GM19239 (cell line): ENCODE data around the gene MAP3K21.

Experiments
- DNase-seq: peaks from one replicate; pipeline ENCODE4 v3.0.0; 2011; ENCODE audit warnings: low spot score; ENCODE audit not compliant: insufficient read length
- FAIRE-seq: peaks from 2 replicates; lab custom pipeline; 2011; peaks lifted over from hg19 to GRCh38; lab: Jason Lieb, UNC

MAP3K21 gene

DNA sequence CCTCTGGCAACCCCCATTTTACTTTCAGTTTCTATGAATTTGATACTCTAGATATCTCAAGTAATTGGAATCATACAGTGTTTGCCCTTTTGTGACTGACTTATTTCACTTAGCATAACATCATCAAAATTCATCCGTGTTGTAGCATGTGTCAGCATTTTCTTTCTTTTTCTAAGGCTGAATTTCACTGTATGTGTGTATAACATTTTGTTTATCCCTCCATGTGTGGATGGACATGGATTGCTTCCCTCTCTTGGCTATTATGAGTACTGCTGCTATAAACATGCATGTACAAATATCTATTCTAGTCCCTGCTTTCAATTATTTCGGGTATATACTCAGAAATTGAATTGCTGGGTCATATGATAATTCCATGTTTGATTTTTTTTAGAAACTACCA, 97.3 kb downstream of the MAP3K21 start:
- DNase-seq (no peak), FAIRE-seq (no peak)

DNA sequence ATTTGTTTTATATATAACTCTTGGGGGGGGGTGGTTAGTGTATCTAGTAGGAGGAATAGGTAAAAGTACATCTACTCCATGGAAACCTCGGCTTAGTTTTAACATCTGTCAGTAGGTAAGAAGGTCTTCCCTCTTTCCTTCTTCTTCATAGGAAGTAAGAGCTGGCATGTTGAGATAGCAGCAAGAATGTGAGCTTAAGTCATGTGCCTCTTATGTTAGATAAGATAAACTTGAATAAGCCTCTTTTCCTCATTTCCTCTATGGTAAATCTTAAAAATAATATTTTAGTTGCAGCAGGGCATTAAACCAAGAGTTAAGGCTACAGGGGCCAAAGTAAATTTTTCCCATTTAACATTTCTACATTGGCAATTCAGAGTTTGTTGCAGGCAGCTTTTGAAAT, 100.4 kb downstream of the MAP3K21 start:
- DNase-seq, result no peak
- no peak for FAIRE-seq

DNA sequence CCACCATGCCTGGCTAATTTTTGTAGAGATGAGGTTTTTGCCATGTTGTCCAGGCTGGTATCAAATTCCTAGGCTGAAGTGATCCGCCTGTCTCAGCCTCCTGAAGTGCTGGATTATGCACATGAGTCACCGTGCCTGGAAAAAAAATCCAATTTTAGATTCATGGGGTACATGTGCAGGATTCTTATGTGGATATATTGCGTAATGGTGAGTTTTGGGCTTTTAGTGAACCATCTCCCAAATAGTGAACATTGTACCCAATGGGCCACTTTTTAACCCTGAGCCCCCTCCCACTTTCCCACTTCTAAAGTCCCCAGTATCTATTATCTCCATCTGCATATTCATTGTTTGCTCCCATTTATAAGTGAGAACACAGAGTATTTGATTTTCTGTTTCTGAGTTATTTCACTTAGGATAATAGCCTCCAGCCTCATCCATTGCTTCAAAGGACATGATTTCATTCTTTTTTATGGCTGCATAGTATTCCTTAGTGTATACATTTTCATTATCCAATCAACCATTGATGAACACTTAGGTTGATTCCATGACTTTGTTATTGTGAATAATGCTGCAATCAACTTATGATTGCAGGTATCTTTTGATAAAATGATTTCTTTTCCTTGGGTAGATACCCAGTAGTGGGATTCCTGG, 104.4 kb downstream of the MAP3K21 start:
- DNase-seq, result no peak

DNA sequence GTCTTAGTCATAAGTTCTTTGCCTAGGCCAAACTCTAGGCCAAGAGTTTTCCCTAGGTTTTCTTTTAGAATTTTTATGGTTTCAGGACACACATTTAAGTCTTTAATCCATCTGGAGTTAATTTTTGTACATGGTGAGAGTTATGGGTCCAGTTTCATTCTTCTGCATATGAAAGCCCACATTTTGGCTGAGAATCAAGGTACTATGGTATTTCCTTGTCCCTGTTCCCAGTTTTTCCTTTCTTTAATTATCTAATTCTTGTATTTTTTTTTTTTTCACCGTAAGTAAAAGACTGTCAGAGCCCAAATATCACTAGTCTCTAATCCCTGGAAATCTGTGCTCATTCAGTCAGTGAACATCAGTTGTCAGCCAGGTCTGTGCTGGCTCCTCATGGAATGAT, 105.4 kb downstream of the MAP3K21 start:
- FAIRE-seq (no peak), DNase-seq (no peak)

More for the DNA sequence above, 104.4 kb downstream of the MAP3K21 start:
- FAIRE-seq, result no peak

DNA sequence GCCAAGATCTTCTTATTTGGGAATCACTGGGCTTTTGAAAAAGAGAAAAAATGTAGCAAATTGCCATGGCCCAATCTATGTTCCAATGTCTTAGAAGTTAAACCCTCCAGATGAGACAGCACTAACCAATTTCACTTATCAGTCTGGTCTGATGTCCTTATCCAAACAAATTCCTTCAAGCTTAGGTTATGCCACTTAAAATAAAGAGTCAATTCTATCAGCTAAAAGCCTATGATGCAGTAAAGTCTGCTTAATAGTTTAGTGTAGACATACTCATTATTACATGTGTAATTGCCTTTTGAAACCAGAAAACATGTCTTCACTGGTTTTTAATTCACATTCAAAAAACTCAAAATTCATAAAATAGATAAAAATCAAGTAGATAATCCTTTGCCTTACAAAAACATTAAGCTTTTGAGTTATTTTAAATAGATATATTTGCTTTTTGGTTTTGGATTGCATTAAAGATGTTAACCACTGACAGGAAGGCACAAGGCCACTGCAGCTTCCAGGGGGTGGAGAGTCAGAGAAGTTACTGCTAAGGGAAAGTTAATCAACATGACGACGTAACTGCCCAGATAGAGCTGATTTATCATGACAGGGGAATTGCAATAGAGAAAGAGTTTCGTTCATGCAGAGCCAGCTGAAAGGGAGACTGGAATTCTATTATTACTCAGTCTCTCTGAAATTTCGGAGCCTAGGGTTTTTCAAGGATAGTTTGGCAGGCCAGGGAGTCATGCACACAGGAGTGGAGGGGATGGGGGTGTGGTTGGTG, 106.1 kb downstream of the MAP3K21 start:
- FAIRE-seq, result no peak
- no peak for DNase-seq
